Stomach (tissue), 9 donors: Measurements from ENCODE around the gene CCDC127. TPM values are rescaled to one million over a fixed set of nuclear protein-coding genes. Genes with fewer than 3 reads are reported as not detected.

Experiments
- DNase-seq, 2 donors: peaks; one replicate each; pipeline versions ENCODE4 v3.0.0 to v3.0.0-alpha.2; 2013 to 2019
- H3K27ac ChIP-seq, 5 donors: fragments of 200-600 bp in 4 of 5; sonication (generic) in 4 of 5; one replicate each; pipeline ENCODE4 v1.5.1; 2013 to 2019; ENCODE audit warnings: mild to moderate bottlenecking in 1 of 5, moderate library complexity in 1 of 5
- H3K27me3 ChIP-seq, 3 donors: fragments of 200-600 bp; sonication (generic); one replicate each; pipeline ENCODE4 v1.5.1; 2017 to 2019; ENCODE audit warnings: mixed run types in 1 of 3
- H3K36me3 ChIP-seq, 4 donors: fragments of 200-600 bp; sonication (generic); 1 replicate in 3 of 4; 2 replicates in 1 of 4; pipeline ENCODE4 v1.5.1; 2016 to 2019
- H3K4me1 ChIP-seq, 4 donors: fragments of 200-600 bp; sonication (generic); one replicate each; pipeline ENCODE4 v1.5.1; 2016 to 2019
- H3K4me3 ChIP-seq, 4 donors: fragments of 200-600 bp; sonication (generic) in 3 of 4; one replicate each; pipeline ENCODE4 v1.5.1; 2016 to 2019; ENCODE audit warnings: mild to moderate bottlenecking in 1 of 4
- H3K9me3 ChIP-seq, 4 donors: fragments of 200-600 bp; sonication (generic); one replicate each; pipeline ENCODE4 v1.5.1; 2016 to 2019
- CTCF ChIP-seq, 7 experiments: fragments of 450-650 bp in 4 of 7; fragments of 200-600 bp in 3 of 7; sonication (generic) in 3 of 7; IDR thresholded peaks; one replicate each; pipeline ENCODE4 v1.5.1; 2016 to 2019; ENCODE audit warnings: antibody characterized with exemption in 7 of 7, control low read depth in 2 of 7, mild to moderate bottlenecking in 1 of 7
- EP300 ChIP-seq: sonication (generic); formaldehyde crosslinking; IDR thresholded peaks from one replicate; pipeline ENCODE4 v1.6.1; 2017; ENCODE audit warnings: antibody characterized with exemption
- POLR2A ChIP-seq, 4 donors: fragments of 450-650 bp; IDR thresholded peaks; one replicate each; pipeline ENCODE4 v1.6.1; 2016; ENCODE audit warnings: antibody characterized with exemption in 4 of 4, control low read depth in 2 of 4, mild to moderate bottlenecking in 1 of 4, moderate library complexity in 1 of 4
- POLR2AphosphoS5 ChIP-seq, 3 donors: sonication (generic); formaldehyde crosslinking; IDR thresholded peaks; one replicate each; pipeline ENCODE4 v1.6.1; 2016; ENCODE audit warnings: antibody characterized with exemption in 3 of 3
- WGBS, 5 donors: extraction: QIAGEN DNeasy Blood & Tissue Kit in 3 of 5; methylation state at CpG; one replicate each; pipeline versions ENCODE4 v1.1.5 to v1.1.7; 2013 to 2018; 5-methylcytosine and 5-hydroxymethylcytosine counted together
- intact Hi-C: fragments of 100-400 bp; cut with DNase I; formaldehyde crosslinking; loops from one replicate; pipeline ENCODE4 v1.15.1; 2023; ENCODE audit warnings: low total_unique reads
- polyA plus RNA-seq, 3 donors: library from polyadenylated mRNA; stranded (reverse); fragments of 200-250 nt; gene quantifications; one replicate each; pipeline ENCODE4 v1.2.3, GENCODE V29; 2013
- total RNA-seq, 5 donors: library from RNA; depleted of rRNA; stranded (reverse); fragments of >200 nt; gene quantifications; one replicate each; pipeline versions ENCODE4 v1.1.0 to v1.2.3, GENCODE V29; 2014 to 2016
- donor health status: healthy with polysubstance abuse.
- donor health status: Bipolar disorder and iron deficiency.
- donor health status: healthy.

CCDC127 gene
- total and polyA plus RNA-seq, 8 donors, result 1.2 to 8.5 (median 1.8) TPM

- Histone ChIP-seq H3K36me3 (peaks cover 6 to 52% (median 41%) of the 10 kb centered on the region in 4 donors), H3K4me3 (no peak overlapping the region), H3K9me3 (no peaks in the 10 kb centered on the region), H3K4me1 (peaks cover 0 to 14% (median 5%) of the 10 kb centered on the region in 4 donors), H3K27ac (no peak overlapping the region), H3K27me3 (no peaks in the 10 kb centered on the region)
- TF ChIP-seq POLR2A (IDR thresholded peaks at IDR 0.05), result no peak
- TF ChIP-seq EP300, result no peak
- no peak for TF ChIP-seq CTCF (IDR thresholded peaks at IDR 0.05)
- DNase-seq, result no peak
- intact Hi-C loops, result no loop called here
Measured at GRCh38 chr5:204462-204861, 13.5 kb downstream of the CCDC127 start.

DNA sequence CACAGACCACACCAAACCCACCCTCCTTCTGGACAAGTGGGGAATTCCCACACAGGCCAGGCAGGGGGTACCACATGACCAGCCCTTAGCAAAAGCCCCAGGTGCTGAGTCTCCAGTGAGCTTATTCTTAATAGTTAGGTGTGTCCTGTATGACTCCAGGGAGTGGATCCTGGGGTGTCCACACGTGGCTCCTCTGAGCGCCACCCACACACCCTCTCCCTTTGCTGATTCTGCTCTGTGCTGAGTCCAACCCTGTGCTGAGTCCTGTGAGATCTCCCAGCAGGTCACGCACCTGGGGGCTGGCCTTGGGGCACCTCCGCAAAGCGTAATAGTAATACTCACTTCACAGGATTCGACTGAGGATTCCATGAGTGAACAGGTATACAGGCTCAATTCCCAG is 14.0 kb downstream of the CCDC127 start:
- H3K9me3 ChIP-seq, result no peaks in the 10 kb centered on the region
- H3K4me3 ChIP-seq, result no peak overlapping the region
- intact Hi-C loops, result no loop called here
- no peak overlapping the region for H3K27ac ChIP-seq
- H3K4me1 ChIP-seq, result peaks cover 0 to 14% (median 5%) of the 10 kb centered on the region in 4 donors
- H3K27me3 ChIP-seq, result no peaks in the 10 kb centered on the region
- WGBS, 5 donors, result 87 to 96% (median 89%) methylated on average over 6 of the region's 6 CpGs
- TF ChIP-seq POLR2AphosphoS5 (IDR thresholded peaks at IDR 0.05) (no peak), CTCF (IDR thresholded peaks at IDR 0.05) (no peak), EP300 (no peak), POLR2A (IDR thresholded peaks at IDR 0.05) (no peak)
- DNase-seq, result no peak
- H3K36me3 ChIP-seq, result peaks cover 6 to 56% (median 43%) of the 10 kb centered on the region in 4 donors

- DNase-seq, result no peak
Measured at GRCh38 chr5:203246-203930, 14.6 kb downstream of the CCDC127 start.

GRCh38 chr5:201672-202071 is 16.3 kb downstream of the CCDC127 start:
- 88 to 96% (median 93%) methylated on average over 8 of the region's 8 CpGs for WGBS, 5 donors

More at GRCh38 chr5:203246-203930, 14.6 kb downstream of the CCDC127 start:
- no peak overlapping the region for H3K4me3 ChIP-seq
- intact Hi-C loops, result no loop called here
- no peak for TF ChIP-seq EP300
- no peak for TF ChIP-seq POLR2AphosphoS5 (IDR thresholded peaks at IDR 0.05)
- TF ChIP-seq POLR2A (IDR thresholded peaks at IDR 0.05), result no peak
- TF ChIP-seq CTCF (IDR thresholded peaks at IDR 0.05), result no peak
- WGBS, 5 donors, result 91 to 95% (median 94%) methylated on average over 24 to 26 of the region's 26 CpGs
- H3K27ac ChIP-seq, result no peak overlapping the region
- H3K9me3 ChIP-seq, result no peaks in the 10 kb centered on the region
- H3K27me3 ChIP-seq, result no peaks in the 10 kb centered on the region
- H3K4me1 ChIP-seq, result peaks cover 0 to 14% (median 5%) of the 10 kb centered on the region in 4 donors
- H3K36me3 ChIP-seq, result peaks cover 6 to 62% (median 46%) of the 10 kb centered on the region in 4 donors

More at GRCh38 chr5:201672-202071, 16.3 kb downstream of the CCDC127 start:
- peaks cover 0 to 6% (median 3%) of the 10 kb centered on the region in 4 donors for H3K4me1 ChIP-seq
- H3K27me3 ChIP-seq, result no peaks in the 10 kb centered on the region
- peaks cover 6 to 48% (median 39%) of the 10 kb centered on the region in 4 donors for H3K36me3 ChIP-seq
- TF ChIP-seq EP300, result no peak
- no peak for TF ChIP-seq CTCF (IDR thresholded peaks at IDR 0.05)
- no peak for TF ChIP-seq POLR2AphosphoS5 (IDR thresholded peaks at IDR 0.05)
- no peak for TF ChIP-seq POLR2A (IDR thresholded peaks at IDR 0.05)
- no peak for DNase-seq
- H3K4me3 ChIP-seq, result no peak overlapping the region
- intact Hi-C loops, result no loop called here
- no peak overlapping the region for H3K27ac ChIP-seq
- H3K9me3 ChIP-seq, result no peaks in the 10 kb centered on the region
